Measurements from ENCODE around the gene PDLIM7. TPM values are rescaled to one million over a fixed set of nuclear protein-coding genes. Genes with fewer than 3 reads are reported as not detected.

PDLIM7 gene
- total and polyA plus RNA-seq, 10 of the 15 experiments (the other 5 are each of a cell fraction or from before 2014, with no cell fraction given) = 0.82 to 36.6 (median 19.3) TPM

- in situ Hi-C loops (cut with MboI) (no loop called here), intact Hi-C loops (cut with micrococcal nuclease; ENCODE audit: unreplicated experiment) (no loop called here)
- RAD21 ChIA-PET (ENCODE audit: unreplicated experiment) = interaction anchor here (1.0 kb wide), 1 partner anchor 9 kb away, joined by 3 read pairs; no protein-coding TSS in a partner anchor
- ATAC-seq = no peak
- 91% methylated on average over 24 of the region's 24 CpGs for WGBS (ENCODE audit: insufficient coverage, insufficient replicate concordance, low lambda C conversion rate, missing lambda C conversion rate)
- no peaks in the 10 kb centered on the region for H4K20me1 ChIP-seq (ENCODE audit: control insufficient read depth, insufficient read depth)
- H3K9me3 ChIP-seq (replicated peaks; ENCODE audit: control insufficient read depth, insufficient read depth, low read length) = no peaks in the 10 kb centered on the region
- H3K4me3 ChIP-seq = no peak overlapping the region
- H3K27ac ChIP-seq (ENCODE audit: control insufficient read depth, insufficient read depth) = no peak overlapping the region
- no TSS peak for BruUV-seq (replicated peaks)
- no peak overlapping the region for H3K4me2 ChIP-seq (ENCODE audit: control insufficient read depth, insufficient read depth)
- H2AFZ ChIP-seq (ENCODE audit: control insufficient read depth, low read depth, low read length) = no peak overlapping the region
- POLR2A ChIA-PET = interaction anchor here (0.6 to 2.4 kb wide), 7 partner anchors 10 to 37 kb away, joined by 3 to 7 read pairs (median 4); no protein-coding TSS in a partner anchor
- no peaks in the 10 kb centered on the region for H3K27me3 ChIP-seq (replicated peaks in 1 of 2; ENCODE audit: control insufficient read depth in 2 of 2, insufficient read depth in 2 of 2, low read length in 1 of 2)
- H3K79me2 ChIP-seq (ENCODE audit: control insufficient read depth, insufficient read depth, low read length) = no peaks in the 10 kb centered on the region
- SMC1A ChIA-PET (ENCODE audit: uncharacterized antibody, unreplicated experiment) = interaction anchor here (7.4 kb wide), 1 partner anchor 9 kb away, joined by 73 read pairs; no protein-coding TSS in a partner anchor
- CTCF ChIA-PET = interaction anchor here (1.2 kb wide), 1 partner anchor 36 kb away, joined by 6 read pairs; no protein-coding TSS in a partner anchor
- FAIRE-seq = no peak
- DNase-seq (ENCODE audit: low read depth, low spot score) = no peak
- peaks cover 17% of the 10 kb centered on the region for H3K4me1 ChIP-seq (ENCODE audit: control insufficient read depth, insufficient read depth, low read length)
- TF ChIP-seq SP1 (IDR thresholded peaks at IDR 0.05; ENCODE audit: low read depth, low read length) (no peak), POLR2A (IDR thresholded peaks at IDR 0.05; ENCODE audit: low read depth, low read length) (peak; percentile 45; the same call in 1 of the 2 replicates)
- H3K9ac ChIP-seq (ENCODE audit: control insufficient read depth, insufficient read depth, low read length) = no peak overlapping the region
- H3K36me3 ChIP-seq (ENCODE audit: control insufficient read depth in 2 of 2, insufficient read depth in 2 of 2, low read length in 1 of 2) = peaks cover 22 to 31% of the 10 kb centered on the region in 2 experiments
These were observed 57.0 kb downstream of the PDLIM7 start for GRCh38 chr5:177440211-177440989.

- ChIA-PET POLR2A (interaction anchor here (0.7 to 2.4 kb wide), 6 partner anchors 9 to 306 kb away, joined by 3 to 7 read pairs (median 4); partner anchors contain the start of gene NSD1), CTCF (interaction anchor here (1.2 kb wide), 1 partner anchor 36 kb away, joined by 6 read pairs; no protein-coding TSS in a partner anchor), SMC1A (ENCODE audit: uncharacterized antibody, unreplicated experiment) (interaction anchor here (7.4 kb wide), 1 partner anchor 8 kb away, joined by 73 read pairs; no protein-coding TSS in a partner anchor), RAD21 (ENCODE audit: unreplicated experiment) (no interaction called here)
- Histone ChIP-seq H3K9me3 (replicated peaks; ENCODE audit: control insufficient read depth, insufficient read depth, low read length) (no peaks in the 10 kb centered on the region), H3K4me2 (ENCODE audit: control insufficient read depth, insufficient read depth) (no peak overlapping the region), H3K79me2 (ENCODE audit: control insufficient read depth, insufficient read depth, low read length) (no peaks in the 10 kb centered on the region), H3K4me3 (no peak overlapping the region), H4K20me1 (ENCODE audit: control insufficient read depth, insufficient read depth) (no peaks in the 10 kb centered on the region), H3K27me3 (replicated peaks in 1 of 2; ENCODE audit: control insufficient read depth in 2 of 2, insufficient read depth in 2 of 2, low read length in 1 of 2) (no peaks in the 10 kb centered on the region), H3K27ac (ENCODE audit: control insufficient read depth, insufficient read depth) (no peak overlapping the region), H3K36me3 (ENCODE audit: control insufficient read depth in 2 of 2, insufficient read depth in 2 of 2, low read length in 1 of 2) (peaks cover 28 to 36% of the 10 kb centered on the region in 2 experiments), H3K9ac (ENCODE audit: control insufficient read depth, insufficient read depth, low read length) (no peak overlapping the region), H3K4me1 (ENCODE audit: control insufficient read depth, insufficient read depth, low read length) (peaks cover 8% of the 10 kb centered on the region), H2AFZ (ENCODE audit: control insufficient read depth, low read depth, low read length) (no peak overlapping the region)
- in situ Hi-C loops (cut with MboI) (no loop called here), intact Hi-C loops (cut with micrococcal nuclease; ENCODE audit: unreplicated experiment) (no loop called here)
- WGBS (ENCODE audit: insufficient coverage, insufficient replicate concordance, low lambda C conversion rate, missing lambda C conversion rate) = 81% methylated on average over 4 of the region's 4 CpGs
- no TSS peak for BruUV-seq (replicated peaks)
- DNase-seq (ENCODE audit: low read depth, low spot score) (no peak), ATAC-seq (no peak), FAIRE-seq (no peak)
- TF ChIP-seq ZBED1 (IDR thresholded peaks at IDR 0.05; ENCODE audit: borderline replicate concordance) (no peak), POLR2A (IDR thresholded peaks at IDR 0.05; ENCODE audit: low read depth, low read length) (0 out of 2 replicates have a peak, but pooled peaks have one; percentile 25), REST (IDR thresholded peaks at IDR 0.05; ENCODE audit: low read depth, low read length) (no peak)
These were observed 57.8 kb downstream of the PDLIM7 start for GRCh38 chr5:177439518-177440053.

Measured in GM12878 (cell line).